Mesodermal cell (in vitro differentiated cells): Measurements from ENCODE around the gene TMEM163.

Experiments
- H3K27ac ChIP-seq: 2 replicates; pipeline ENCODE4 v1.7.0; 2013; ENCODE audit warnings: mild to moderate bottlenecking, low read depth, low read length, moderate library complexity; ENCODE audit not compliant: severe bottlenecking
- H3K36me3 ChIP-seq: 2 replicates; pipeline ENCODE4 v1.7.1; 2013; ENCODE audit warnings: mild to moderate bottlenecking, low read length, moderate library complexity; ENCODE audit not compliant: control insufficient read depth, insufficient read depth
- H3K4me1 ChIP-seq: one replicate; pipeline ENCODE4 v1.7.1; 2013; ENCODE audit warnings: mild to moderate bottlenecking, low read length; ENCODE audit not compliant: insufficient read depth, control insufficient read depth, poor library complexity, severe bottlenecking
- H3K4me3 ChIP-seq: 2 replicates; pipeline ENCODE4 v1.7.0; 2013; ENCODE audit warnings: low read length, control low read depth, mild to moderate bottlenecking; ENCODE audit not compliant: insufficient read depth, poor library complexity, severe bottlenecking; ENCODE audit errors: extremely low read depth
- H3K9me3 ChIP-seq: 2 replicates; pipeline ENCODE4 v1.7.1; 2013; ENCODE audit warnings: mild to moderate bottlenecking, low read length, moderate library complexity; ENCODE audit not compliant: control insufficient read depth
- WGBS, 2 experiments: methylation state at CpG; one replicate each; pipeline ENCODE4 v1.1.5; 2013; ENCODE audit warnings: missing lambda C conversion rate in 2 of 2; ENCODE audit not compliant: insufficient coverage in 2 of 2; 5-methylcytosine and 5-hydroxymethylcytosine counted together

Gene TMEM163

DNA sequence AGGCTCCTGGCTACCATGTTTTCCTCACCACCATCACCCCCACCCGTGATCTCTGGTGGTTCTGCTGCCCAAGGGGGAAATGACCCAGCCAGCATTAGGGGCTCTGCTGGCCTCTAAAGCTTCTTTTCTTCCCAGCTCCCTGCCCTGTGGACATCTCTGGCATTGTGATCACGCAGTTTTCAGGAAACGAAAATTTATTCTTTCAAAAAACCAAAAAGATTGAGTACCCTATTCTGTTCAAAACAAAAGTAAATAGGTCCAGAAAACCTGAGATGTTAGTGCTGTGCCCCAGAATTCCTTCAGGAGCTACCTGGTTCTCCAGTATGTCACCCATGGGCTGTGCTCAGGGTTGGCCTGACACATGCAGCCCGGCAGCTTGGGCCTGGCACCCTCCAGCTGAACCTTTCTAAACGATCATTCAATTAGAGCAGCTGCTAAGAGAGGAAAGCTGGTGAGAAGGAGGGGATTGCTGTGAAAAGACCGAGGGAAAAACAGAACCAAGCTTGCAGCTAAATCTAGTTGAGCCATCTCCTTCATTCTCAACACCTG is 307.4 kb downstream of the TMEM163 start:
- no peaks in the 10 kb centered on the region for H3K9me3 ChIP-seq
- H3K4me1 ChIP-seq, result peaks cover 16% of the 10 kb centered on the region
- whole genome bisulfite sequencing, 2 experiments, result 78 to 80% methylated on average over 3 of the region's 6 CpGs
- peaks cover 9% of the 10 kb centered on the region for H3K36me3 ChIP-seq
- no peak overlapping the region for H3K4me3 ChIP-seq
- H3K27ac ChIP-seq, result peak overlapping the region; percentile 39

DNA sequence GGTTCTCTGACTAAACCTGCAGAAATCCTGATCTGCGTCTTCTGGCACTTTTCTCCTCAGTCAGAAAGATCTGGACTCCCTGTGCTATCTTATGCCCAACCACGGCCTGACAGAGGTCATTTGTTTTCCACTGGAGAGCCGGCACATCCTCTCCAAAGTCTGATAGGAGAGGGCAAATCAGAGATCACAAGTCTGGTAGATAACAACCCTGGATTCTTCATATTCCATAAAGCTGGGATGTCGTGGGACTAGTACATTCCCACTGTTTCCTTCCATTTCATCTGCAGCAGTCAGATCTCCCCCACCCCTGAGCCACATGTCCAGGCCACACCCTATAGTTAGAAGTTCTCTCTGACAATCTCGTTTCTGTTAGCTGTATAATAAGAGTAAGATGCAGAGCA is 308.0 kb downstream of the TMEM163 start:
- 66 to 73% methylated on average over 2 to 3 of the region's 5 CpGs for WGBS, 2 experiments
- Histone ChIP-seq H3K27ac (peak overlapping the region; percentile 39), H3K36me3 (peaks cover 9% of the 10 kb centered on the region), H3K4me1 (peaks cover 16% of the 10 kb centered on the region), H3K9me3 (no peaks in the 10 kb centered on the region), H3K4me3 (no peak overlapping the region)

DNA sequence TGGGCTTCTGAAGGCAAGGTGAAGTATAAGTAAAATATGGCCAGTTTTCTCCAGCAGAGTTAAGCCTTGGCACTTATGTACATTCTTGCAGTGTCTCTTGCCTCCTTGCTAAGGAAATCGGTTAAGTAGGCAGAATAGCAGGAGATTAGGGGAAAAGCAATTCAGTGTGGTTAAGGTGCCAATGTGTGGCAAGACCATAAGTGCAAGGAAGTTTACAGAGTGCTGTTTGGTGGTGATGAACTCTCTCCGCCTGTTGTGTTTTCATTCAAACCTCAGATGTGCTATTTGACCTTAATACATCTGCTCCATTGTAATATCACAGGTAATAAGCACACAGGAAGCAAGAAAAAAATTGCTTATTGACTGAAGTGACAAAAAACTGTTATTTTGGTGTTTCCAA is 308.8 kb downstream of the TMEM163 start:
- H3K27ac ChIP-seq, result no peak overlapping the region
- H3K4me3 ChIP-seq, result no peak overlapping the region
- H3K36me3 ChIP-seq, result peaks cover 9% of the 10 kb centered on the region
- no peaks in the 10 kb centered on the region for H3K9me3 ChIP-seq
- 89 to 100% methylated on average over 1 of the region's 2 CpGs for WGBS, 2 experiments
- peaks cover 21% of the 10 kb centered on the region for H3K4me1 ChIP-seq

DNA sequence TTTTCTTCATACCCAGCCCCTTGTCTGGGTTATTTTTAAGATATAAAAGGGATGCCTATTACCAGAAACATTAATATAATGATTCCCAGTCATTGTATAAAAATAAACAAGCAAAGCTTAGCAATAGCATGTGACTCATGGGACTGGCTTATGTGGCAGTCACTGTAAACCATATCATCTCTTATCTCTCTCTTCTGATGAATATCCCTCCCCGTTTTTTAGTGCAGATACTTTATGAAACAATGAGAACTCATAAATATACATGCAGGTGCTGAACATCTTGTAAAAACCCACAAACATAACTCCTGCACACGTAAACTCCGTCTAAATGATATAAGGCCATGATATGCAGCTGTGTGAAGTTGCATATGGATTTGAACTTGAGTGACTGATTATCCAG is 310.0 kb downstream of the TMEM163 start:
- no peak overlapping the region for H3K27ac ChIP-seq
- H3K4me1 ChIP-seq, result peaks cover 21% of the 10 kb centered on the region
- WGBS, 2 experiments, result no CpG with 5 or more reads among the region's 3 CpGs
- H3K9me3 ChIP-seq, result no peaks in the 10 kb centered on the region
- H3K4me3 ChIP-seq, result no peak overlapping the region
- peaks cover 5% of the 10 kb centered on the region for H3K36me3 ChIP-seq

DNA sequence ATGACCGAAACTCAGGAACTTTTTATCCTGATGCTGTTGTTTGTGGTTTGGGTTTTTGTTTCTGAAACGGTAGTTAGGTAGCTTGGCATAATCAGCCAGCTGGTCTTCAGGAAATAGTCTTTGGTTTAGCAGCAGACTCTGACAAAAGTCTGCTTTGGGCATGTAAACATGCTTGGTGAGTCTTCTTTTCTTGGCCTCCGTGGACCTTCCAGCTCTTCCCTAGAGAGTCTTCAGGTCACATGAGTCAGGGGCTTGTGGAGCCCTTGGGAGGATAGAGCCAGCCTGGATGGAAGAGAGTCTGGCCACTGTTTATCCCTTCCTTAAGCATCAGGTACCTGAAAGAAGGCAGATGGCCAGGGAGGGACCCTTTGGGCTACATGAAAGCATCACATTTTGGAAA is 310.4 kb downstream of the TMEM163 start:
- H3K36me3 ChIP-seq, result peaks cover 9% of the 10 kb centered on the region
- no peaks in the 10 kb centered on the region for H3K9me3 ChIP-seq
- peaks cover 21% of the 10 kb centered on the region for H3K4me1 ChIP-seq
- 82 to 86% methylated on average over 2 of the region's 3 CpGs for WGBS, 2 experiments
- no peak overlapping the region for H3K4me3 ChIP-seq
- H3K27ac ChIP-seq, result no peak overlapping the region

DNA sequence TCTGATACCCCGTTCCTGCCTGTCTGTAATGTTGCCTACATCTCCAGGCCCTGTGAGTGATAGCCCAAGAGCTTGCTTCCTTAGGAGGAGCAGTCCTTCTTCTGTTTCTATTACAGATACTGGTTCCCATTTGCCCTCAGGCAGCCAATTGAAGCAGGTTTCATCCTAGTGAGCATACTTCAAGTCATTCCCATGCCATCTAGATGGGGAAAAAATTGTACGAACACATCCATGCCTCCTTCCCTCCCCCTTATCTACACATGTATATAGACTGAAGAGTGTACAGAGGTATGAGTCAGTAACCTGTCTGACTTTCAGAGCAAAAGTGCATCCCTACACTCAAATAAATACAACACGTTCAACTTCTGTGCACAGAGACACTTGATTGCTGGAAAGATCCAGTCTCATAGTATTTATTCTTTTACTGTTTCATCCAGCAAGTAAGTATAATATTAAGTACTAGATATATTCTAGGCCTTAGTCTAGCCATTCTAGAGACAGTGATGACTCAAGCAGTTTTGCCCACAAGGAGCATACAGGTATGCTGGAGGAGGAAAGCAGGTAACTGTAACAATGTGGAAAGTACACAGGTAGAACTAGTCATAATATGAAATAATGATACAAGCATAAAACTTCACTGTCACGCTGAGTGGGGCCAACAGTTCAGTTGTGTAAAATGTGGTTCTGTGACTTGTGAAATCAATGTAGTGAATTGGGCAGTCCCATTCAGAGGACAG is 311.5 kb downstream of the TMEM163 start:
- Histone ChIP-seq H3K4me1 (peaks cover 18% of the 10 kb centered on the region), H3K36me3 (peaks cover 17% of the 10 kb centered on the region), H3K4me3 (no peak overlapping the region), H3K27ac (no peak overlapping the region), H3K9me3 (no peaks in the 10 kb centered on the region)
- WGBS, 2 experiments, result 78 to 100% methylated on average over 1 of the region's 4 CpGs

DNA sequence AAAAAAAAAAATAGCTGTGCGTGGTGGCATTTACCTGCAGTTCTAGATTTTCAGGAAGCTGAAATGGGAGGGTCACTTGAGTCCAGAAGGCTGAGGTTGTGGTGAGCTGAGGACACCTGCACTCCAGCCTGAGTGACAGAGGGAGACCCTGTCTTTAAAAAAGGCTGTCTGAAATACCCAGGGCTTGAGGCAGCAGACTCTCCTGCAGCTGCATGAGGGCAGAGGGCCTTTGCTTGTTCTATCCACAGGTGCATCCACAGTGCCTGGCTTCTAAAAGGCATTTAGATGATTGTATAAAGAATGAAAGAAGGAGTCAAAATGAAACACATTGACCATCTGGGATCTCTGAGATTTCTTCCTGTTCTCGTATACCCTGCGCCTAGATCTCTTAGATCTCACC is 312.1 kb downstream of the TMEM163 start:
- H3K27ac ChIP-seq, result no peak overlapping the region
- 100% methylated on average over 2 of the region's 3 CpGs for WGBS, 2 experiments

DNA sequence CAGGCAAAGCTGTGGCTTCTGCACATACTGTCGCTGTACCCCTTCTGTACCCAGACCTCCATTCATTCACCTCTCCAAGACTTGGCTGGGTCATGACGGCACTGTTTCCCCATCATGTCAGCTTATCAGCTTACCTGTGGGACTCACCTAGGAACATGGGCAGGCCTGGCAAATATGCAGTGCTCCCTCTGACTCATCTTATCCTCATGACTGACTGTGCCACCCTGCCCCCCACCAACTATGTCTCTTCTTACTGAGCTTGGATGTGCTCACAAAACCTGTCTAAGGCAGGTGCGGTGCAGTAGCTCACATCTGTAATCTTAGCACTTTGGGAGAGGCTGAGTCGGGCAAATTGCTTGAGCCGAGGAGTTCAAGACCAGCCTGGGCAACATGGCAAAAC is 312.5 kb downstream of the TMEM163 start:
- no peak overlapping the region for H3K27ac ChIP-seq
- no peak overlapping the region for H3K4me3 ChIP-seq
- peaks cover 17% of the 10 kb centered on the region for H3K4me1 ChIP-seq
- H3K9me3 ChIP-seq, result no peaks in the 10 kb centered on the region
- WGBS, 2 experiments, result 89 to 93% methylated on average over 2 to 4 of the region's 5 CpGs
- peaks cover 17% of the 10 kb centered on the region for H3K36me3 ChIP-seq

More for the DNA sequence above, 312.1 kb downstream of the TMEM163 start:
- H3K4me3 ChIP-seq, result no peak overlapping the region
- H3K9me3 ChIP-seq, result no peaks in the 10 kb centered on the region
- peaks cover 18% of the 10 kb centered on the region for H3K4me1 ChIP-seq
- H3K36me3 ChIP-seq, result peaks cover 17% of the 10 kb centered on the region
